Mucosa of descending colon (tissue), 3 donors: ENCODE data around the gene TSPAN18. TPM values are rescaled to one million over a fixed set of nuclear protein-coding genes. Genes with fewer than 3 reads are reported as not detected.

Experiments
- ATAC-seq: fragments of 200-7000 bp; cut with Tn5 transposase; one replicate; pipeline ENCODE4 v1.9.1; 2020; ENCODE audit warnings: mild to moderate bottlenecking, moderate library complexity
- DNase-seq, 3 donors: peaks; one replicate each; pipeline ENCODE4 v3.0.0-alpha.2; 2020
- H3K36me3 ChIP-seq: fragments of 200-600 bp; one replicate; pipeline ENCODE4 v1.8.0; 2021; ENCODE audit warnings: low read depth, mild to moderate bottlenecking
- H3K4me1 ChIP-seq: fragments of 200-600 bp; one replicate; pipeline ENCODE4 v1.8.0; 2021; ENCODE audit warnings: low read depth, mild to moderate bottlenecking
- H3K4me3 ChIP-seq: fragments of 200-600 bp; one replicate; pipeline ENCODE4 v1.8.0; 2021; ENCODE audit warnings: mild to moderate bottlenecking
- H3K9me3 ChIP-seq: fragments of 200-600 bp; one replicate; pipeline ENCODE4 v1.8.0; 2021; ENCODE audit warnings: mild to moderate bottlenecking
- intact Hi-C, 2 donors: fragments of 100-400 bp; cut with DNase I in 1 of 2; cut with micrococcal nuclease in 1 of 2; formaldehyde crosslinking; loops; one replicate each; pipeline versions ENCODE4 v1.11.0 to v1.11.1; 2022; cut with DNase I, micrococcal nuclease
- total RNA-seq, 3 donors: library from RNA; stranded (reverse); fragmentation: NEBNext Ultra II Directional in 2 of 3; extraction: Animal tissue kit (Norgen Biotek cat#: 25700) in 2 of 3; gene quantifications; one replicate each; pipeline versions ENCODE4 v1.2.1 to v1.2.4, GENCODE V29; 2021 to 2023
- TF ChIP-seq, protein P1 (sequence below): fragments of 200-600 bp; IDR thresholded peaks from one replicate; pipeline ENCODE4 v1.8.0; 2022; ENCODE audit warnings: antibody characterized with exemption, mild to moderate bottlenecking
- donor health status: DM: no; HTN: no; CAD: no; lungs with moderate emphysema.
- donor health status: DM: no; HTN: no; CAD: no.
- donor health status: DM: no; HTN: yes; CAD: no.

Gene TSPAN18
- total RNA-seq, 3 donors from 2014 or later, result 3.6 to 63.2 (median 8.5) TPM

DNA sequence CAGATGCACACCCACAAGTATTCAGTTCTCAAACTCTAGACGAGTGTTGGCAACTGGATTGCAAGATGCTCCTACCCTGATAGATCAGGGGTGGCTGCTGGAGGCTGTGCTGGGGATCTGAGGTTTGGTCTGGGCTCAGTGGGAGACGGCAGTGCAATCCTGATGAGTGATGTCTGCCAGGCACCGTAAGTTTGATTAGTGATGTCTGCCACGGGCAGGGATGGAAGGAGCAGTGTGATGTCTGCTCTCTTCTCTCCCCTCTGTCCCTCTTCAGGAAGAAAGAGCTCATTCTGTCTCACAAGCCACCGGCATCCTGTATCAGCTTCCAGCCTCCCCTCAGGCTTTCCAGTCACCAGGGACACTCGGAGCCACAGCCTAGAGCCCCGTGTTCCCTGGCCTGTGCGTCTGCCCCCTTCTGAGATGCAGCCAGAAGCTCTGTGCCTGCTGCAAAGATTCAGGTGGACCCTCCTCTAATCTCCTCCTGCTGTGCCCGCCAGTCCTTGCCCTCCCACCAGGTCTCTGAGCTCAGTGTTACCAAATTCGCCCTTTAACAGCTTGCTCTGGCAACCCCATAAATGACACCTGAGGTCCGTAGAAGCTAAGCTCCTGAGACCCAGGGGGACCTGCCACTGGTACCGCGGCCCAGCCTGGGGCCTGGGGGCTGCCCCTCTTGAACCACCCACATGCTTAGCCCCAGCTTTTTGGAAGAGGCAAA lies 204.0 kb downstream of the TSPAN18 start:
- no peak for DNase-seq
- H3K4me1 ChIP-seq, result no peaks in the 10 kb centered on the region
- H3K9me3 ChIP-seq, result no peaks in the 10 kb centered on the region
- TF ChIP-seq, protein P1, sequence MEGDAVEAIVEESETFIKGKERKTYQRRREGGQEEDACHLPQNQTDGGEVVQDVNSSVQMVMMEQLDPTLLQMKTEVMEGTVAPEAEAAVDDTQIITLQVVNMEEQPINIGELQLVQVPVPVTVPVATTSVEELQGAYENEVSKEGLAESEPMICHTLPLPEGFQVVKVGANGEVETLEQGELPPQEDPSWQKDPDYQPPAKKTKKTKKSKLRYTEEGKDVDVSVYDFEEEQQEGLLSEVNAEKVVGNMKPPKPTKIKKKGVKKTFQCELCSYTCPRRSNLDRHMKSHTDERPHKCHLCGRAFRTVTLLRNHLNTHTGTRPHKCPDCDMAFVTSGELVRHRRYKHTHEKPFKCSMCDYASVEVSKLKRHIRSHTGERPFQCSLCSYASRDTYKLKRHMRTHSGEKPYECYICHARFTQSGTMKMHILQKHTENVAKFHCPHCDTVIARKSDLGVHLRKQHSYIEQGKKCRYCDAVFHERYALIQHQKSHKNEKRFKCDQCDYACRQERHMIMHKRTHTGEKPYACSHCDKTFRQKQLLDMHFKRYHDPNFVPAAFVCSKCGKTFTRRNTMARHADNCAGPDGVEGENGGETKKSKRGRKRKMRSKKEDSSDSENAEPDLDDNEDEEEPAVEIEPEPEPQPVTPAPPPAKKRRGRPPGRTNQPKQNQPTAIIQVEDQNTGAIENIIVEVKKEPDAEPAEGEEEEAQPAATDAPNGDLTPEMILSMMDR, result no peak
- ATAC-seq, result no peak
- H3K4me3 ChIP-seq, result no peak overlapping the region
- H3K36me3 ChIP-seq, result no peaks in the 10 kb centered on the region
- intact Hi-C loops, result loop anchor here in 1 of 2 donors (10.0 kb wide), 1 partner anchor 364 kb away; no protein-coding TSS in a partner anchor

DNA sequence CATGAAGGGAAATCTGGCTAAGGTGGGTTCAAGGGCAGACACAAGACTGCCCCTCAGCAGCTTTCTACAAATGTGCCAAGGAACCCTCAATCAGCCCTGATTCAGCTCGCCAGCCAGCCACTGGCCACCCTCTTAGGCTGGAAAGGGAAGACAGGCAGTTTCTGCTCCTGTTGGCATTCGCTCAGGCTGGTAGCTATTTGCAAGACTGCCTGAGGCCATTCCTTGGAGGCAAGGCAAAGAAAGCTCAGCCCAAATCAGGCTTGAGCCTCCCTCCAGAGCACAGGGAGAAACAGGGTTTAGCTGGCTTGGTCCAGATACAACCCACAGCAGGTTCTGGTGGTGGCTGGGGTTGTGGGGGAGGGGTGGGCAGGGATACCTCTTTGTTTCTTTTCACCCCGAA lies 204.7 kb downstream of the TSPAN18 start:
- intact Hi-C loops, result loop anchor here in 1 of 2 donors (10.0 kb wide), 1 partner anchor 363 kb away; no protein-coding TSS in a partner anchor
- Histone ChIP-seq H3K36me3 (no peaks in the 10 kb centered on the region), H3K9me3 (no peaks in the 10 kb centered on the region), H3K4me1 (no peaks in the 10 kb centered on the region), H3K4me3 (no peak overlapping the region)
- ATAC-seq, result no peak
- DNase-seq, result no peak
- TF ChIP-seq, protein P1, result no peak

DNA sequence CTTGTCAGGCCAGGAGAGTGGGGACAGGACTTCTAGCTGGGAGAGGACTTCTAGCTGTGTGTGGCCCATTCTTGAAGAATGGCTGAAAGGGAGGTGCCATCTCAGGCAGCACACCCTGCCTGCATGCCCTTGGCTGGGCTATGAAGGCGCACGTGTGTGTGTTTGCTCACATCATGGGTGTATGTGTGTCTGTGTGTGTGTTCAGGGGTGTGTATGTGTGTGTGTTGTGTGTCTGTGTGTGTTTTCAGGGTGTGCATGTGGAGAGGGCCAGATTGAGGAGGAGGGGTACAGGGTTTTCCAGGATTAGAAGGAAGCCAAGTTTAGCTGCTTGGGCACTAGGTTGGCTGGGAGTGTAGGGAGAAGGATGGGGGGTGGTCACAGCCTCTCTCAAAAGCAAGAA lies 207.3 kb downstream of the TSPAN18 start:
- Histone ChIP-seq H3K36me3 (no peaks in the 10 kb centered on the region), H3K4me1 (no peaks in the 10 kb centered on the region), H3K4me3 (no peak overlapping the region), H3K9me3 (no peaks in the 10 kb centered on the region)
- TF ChIP-seq, protein P1, result no peak
- no peak for ATAC-seq
- intact Hi-C loops, result loop anchor here in 1 of 2 donors (10.0 kb wide), 1 partner anchor 361 kb away; no protein-coding TSS in a partner anchor
- DNase-seq, result no peak

DNA sequence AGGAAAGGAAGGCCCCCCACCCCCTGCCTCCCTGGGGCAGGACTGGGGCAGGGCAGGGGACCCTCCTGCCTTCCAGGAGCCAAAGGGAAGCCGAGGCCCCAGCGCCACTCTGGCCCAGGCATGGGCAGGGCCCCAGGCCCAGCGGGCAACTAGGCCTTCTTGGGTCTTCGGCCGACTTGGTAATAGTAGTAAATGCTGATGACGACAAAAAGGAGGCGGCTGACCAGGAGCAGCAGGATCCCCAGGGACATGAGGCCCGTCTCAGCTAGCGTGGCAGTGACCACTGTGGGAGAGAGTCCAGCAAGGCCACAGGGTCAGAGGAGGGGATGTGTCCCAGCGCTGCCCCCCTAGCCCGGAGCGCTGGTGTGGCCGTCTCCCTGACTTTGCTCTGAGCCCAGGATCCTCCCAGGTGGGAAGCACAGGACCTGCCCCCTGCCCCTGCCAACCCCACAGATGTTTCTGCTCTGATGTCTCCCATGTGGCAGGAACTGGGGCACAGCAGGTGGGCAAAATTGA lies 208.0 kb downstream of the TSPAN18 start:
- Histone ChIP-seq H3K36me3 (no peaks in the 10 kb centered on the region), H3K9me3 (no peaks in the 10 kb centered on the region), H3K4me3 (no peak overlapping the region), H3K4me1 (no peaks in the 10 kb centered on the region)
- TF ChIP-seq, protein P1, result no peak
- no peak for DNase-seq
- no peak for ATAC-seq
- intact Hi-C loops, result loop anchor here in 1 of 2 donors (10.0 kb wide), 1 partner anchor 360 kb away; no protein-coding TSS in a partner anchor

DNA sequence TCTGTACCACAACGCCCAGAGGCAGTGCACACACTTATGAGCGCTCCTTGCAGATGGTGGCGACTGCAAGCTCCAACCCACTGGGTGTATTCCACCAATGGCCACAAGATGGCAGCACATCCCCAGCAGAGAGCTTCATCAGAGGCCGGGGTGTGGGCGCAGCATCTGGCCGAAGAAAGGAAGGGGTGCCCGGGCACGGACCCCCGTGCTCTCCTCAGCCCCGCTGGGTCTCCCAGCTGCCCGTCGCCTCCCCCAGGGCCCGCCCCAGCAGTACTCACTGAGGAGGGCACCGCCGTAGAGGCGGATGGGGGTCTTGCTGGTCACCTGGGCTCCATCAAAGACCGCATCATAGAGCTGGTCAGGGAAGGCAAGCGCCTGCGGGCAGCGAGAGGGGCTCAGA lies 209.8 kb downstream of the TSPAN18 start:
- ATAC-seq (peak; percentile 81), DNase-seq (peak in 2 of 3 donors; percentile 88 to 92)
- H3K4me1 ChIP-seq, result no peaks in the 10 kb centered on the region
- TF ChIP-seq, protein P1, result peak; percentile 79
- intact Hi-C loops, result loop anchor here (2.0 to 10.0 kb wide), 3 partner anchors 168 to 358 kb away; no protein-coding TSS in a partner anchor
- H3K36me3 ChIP-seq, result no peaks in the 10 kb centered on the region
- H3K9me3 ChIP-seq, result no peaks in the 10 kb centered on the region
- H3K4me3 ChIP-seq, result no peak overlapping the region
